GM08714 (cell line): ENCODE results near the gene ANKRD13C.
A peak's percentile ranks its signal among the peaks of the same experiment; 100 is the strongest.
"Not testable (repeated sequence)": the region's sequence is repeated elsewhere in the genome, so short reads cannot be mapped to it uniquely, and the experiment has no call there.

ENCODE experiments used
- H3K4me3 ChIP-seq: fragments of 200-500 bp; sonication (Bioruptor generic); 2 replicates; pipeline ENCODE4 v1.5.1; 2014; ENCODE audit warnings: mild to moderate bottlenecking, low read length, inconsistent platforms
- ZNF274 ChIP-seq: IDR thresholded peaks from 2 replicates; pipeline ENCODE4 v1.6.1; 2012; ENCODE audit warnings: mild to moderate bottlenecking, low read depth, low read length

ANKRD13C gene

DNA sequence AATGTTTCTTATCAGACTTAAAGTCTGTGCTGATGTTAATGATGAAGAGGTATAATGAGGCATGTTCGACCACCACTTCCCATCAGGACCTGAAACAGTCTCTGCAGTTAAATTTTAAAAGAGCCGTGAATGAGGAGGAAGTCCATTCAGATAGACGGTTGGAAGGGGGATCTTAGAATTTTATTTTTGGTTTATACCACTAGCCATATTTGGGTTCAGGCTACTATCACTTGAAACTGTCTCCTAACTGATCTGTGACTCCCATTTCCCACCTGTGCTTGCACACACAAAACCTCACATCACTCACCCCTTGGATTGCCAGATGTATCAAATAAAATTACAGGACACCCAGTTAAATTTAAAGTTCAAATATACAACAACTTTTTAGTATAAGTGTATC is 9.9 kb upstream of the ANKRD13C start:
- no peak for TF ChIP-seq ZNF274
- H3K4me3 ChIP-seq, result no peak overlapping the region

DNA sequence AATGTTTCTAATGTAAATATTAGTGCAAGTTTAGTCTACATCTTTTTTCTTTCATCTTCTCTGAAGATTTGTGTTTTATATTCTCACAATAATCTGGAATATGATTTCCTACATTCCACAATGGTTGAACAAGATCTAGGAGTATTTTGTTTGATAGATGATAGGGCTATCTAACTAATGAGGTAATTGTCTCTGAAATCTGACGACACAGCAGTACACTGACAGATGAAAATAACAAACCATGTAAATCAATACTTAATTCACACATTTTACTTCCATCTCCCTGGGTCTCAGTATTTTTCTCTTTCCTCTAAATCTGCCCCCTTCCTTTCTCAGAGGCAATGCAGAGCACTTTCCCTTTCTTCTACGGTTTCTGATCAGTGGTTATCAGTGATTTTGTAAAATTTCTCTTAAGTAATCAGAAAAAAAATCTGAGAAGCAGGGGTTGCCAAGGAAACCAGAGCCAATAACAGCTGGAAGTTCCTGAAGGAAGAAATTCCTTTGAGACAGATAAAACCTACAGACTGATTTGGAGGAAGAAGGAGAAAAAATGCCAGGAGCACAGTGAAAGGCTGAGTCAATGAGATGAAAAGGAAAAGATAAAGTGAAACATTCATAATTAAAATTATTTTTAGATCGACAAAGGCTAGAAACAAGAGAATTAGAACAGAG is 7.3 kb upstream of the ANKRD13C start:
- H3K4me3 ChIP-seq, result no peak overlapping the region
- no peak for TF ChIP-seq ZNF274

DNA sequence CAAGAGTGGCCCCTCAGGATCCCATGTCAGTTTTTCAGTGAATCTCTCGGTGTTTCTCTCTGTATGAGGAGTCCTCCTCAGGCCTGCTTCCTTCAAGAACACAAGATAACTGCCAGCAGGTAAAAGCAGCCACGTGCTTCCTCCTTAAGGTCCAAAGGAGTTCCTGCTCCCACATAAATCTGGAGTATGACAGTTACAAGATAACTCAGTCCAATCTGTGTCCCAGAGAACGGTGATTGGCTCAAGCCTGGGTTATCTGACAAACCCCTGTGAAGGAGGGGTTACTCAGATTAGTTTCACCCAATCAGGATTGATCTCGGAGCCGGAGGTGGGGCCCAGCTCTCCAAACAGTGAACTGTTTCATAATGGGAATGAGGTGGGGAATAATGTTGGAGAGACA is 5.8 kb upstream of the ANKRD13C start:
- H3K4me3 ChIP-seq, result no peak overlapping the region

DNA sequence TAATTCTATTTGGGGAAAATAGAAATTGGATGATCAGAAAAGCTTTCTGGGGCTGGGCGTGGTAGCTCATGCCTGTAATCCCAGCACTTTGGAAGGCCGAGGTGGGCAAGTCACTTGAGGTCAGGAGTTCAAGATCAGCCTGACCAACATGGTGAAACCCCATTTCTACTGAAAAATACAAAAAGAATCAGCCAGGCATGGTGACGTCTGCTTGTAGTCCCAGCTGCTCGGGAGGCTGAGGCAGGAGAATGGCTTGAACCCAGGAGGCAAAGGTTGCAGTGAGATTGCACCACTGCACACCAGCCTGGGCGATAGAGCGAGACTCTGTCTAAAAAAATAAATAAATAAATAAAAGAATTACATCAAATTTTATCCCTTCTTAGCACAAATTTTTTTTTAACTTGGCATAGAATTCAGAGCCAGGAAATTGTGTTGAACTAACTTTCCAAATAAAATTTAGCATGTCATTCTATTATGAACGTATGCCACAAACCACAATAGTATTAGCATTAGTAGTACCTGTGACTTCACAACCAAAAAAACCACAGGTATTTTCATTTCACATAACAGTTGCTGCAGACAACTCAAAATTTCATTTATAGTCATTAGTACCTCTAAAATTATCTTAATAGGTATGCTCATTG is 4.5 kb upstream of the ANKRD13C start:
- TF ChIP-seq ZNF274, result no peak
- no peak overlapping the region; the same call in 1 of the 2 replicates for H3K4me3 ChIP-seq

More for the DNA sequence above, 5.8 kb upstream of the ANKRD13C start:
- no peak for TF ChIP-seq ZNF274

DNA sequence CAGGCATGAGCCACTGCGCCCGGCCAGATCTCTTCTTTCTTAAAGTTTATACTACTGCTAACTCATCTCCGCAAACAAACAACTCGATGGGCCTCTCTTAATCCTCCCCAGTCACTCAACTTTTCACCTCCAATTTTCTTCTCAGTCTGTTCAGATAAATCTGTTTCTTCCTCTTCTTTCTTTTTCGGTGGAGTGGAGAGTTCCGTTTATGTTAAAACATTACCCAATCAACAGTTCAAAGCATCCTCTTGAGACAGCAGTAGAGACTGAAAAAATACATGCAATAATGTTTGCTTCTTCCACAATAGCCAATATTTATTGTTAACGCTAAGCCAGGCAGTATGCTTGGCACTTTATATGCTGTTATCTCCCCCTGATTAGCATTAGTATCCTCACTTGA is 1.4 kb upstream of the ANKRD13C start:
- no peak overlapping the region for H3K4me3 ChIP-seq
- TF ChIP-seq ZNF274, result no peak

DNA sequence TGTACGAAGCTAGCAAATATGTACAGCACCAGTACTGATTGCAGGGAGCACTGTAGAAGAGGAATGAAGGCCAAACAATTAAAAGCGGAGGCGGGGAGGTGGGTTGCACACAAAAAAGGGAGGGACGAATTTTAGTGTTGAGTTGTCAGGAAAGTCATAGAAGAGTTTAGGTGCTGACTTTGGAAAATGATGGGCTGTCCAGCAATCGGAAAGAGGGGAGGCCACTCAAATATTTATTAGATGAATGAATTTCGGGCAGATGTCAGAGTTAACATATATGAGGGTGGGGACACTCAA is 537 bp upstream of the ANKRD13C start:
- no peak for TF ChIP-seq ZNF274

DNA sequence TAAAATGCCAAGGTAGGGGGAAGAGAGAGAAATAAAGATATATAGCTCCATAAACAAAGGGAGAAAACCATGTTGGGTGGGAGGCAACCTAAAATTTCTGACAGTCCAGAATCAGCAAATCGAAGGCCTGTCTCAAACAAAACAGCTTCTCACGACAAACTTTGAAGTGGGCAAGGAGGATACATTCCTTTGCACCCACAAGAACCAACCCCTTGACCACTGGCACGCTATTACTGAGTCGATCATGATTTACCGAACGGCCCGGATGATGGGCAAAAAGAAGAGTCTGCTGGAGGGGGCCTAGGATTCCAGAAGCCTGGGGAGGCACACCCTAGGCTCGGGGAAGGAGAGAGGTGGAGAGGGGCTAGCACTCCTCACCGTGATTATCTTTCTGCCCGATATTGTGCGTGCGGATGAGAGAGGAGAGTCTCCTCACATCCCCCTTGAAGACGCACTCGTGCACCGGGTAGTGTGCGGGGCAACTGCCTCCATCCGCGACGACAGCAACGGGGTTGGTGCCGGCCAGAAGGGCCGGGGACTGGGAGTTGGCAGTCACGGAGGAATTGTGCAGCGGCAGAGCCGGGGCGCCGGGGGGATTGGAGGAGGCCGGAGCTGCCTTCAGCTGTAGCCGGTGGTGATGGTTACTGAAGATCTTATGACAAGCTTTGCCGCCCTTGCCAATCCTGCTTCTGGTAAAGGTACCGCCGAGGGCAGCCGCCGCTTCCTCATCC is 756 bp downstream of the ANKRD13C start:
- peak overlapping the region; percentile 87 for H3K4me3 ChIP-seq
- TF ChIP-seq ZNF274, result no peak

More for the DNA sequence above, 537 bp upstream of the ANKRD13C start:
- peak overlapping the region; percentile 87 for H3K4me3 ChIP-seq

DNA sequence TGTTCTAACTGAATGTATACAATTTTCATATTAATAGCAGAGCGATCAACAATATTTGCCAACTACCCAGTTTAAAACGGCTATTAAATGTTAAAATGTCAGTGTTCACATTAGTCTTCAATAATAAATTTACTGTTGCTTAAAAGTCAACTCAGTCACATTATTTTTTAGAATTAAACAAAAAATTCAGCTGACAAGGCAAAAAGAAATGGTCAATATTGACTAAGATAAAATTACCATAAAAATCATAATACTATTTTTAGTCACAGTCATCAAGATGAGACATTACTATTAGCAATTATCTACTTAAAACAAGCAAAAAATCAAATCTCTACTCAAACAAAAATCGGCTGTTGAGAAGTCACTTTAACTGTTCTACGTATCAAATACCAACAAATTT is 1.5 kb downstream of the ANKRD13C start:
- peak overlapping the region; percentile 87 for H3K4me3 ChIP-seq
- no peak for TF ChIP-seq ZNF274

DNA sequence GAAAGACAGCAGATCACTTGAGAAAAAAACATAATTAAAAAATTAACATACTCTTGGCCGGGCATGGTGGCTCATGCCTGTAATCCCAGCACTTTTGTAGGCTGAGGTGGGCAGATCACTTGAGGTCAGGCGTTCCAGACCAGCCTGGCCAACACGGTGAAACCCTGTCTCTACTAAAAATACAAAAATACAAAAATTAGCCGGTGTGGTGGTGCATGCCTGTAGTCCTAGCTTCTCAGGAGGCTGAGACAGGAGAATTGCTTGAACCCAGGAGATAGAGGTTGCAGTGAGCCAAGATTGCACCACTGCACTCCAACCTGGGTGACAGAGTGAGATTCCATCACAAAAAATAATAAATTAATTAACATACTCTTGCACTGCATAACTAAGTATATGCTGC is 4.7 kb downstream of the ANKRD13C start:
- H3K4me3 ChIP-seq, result not testable (repeated sequence)

DNA sequence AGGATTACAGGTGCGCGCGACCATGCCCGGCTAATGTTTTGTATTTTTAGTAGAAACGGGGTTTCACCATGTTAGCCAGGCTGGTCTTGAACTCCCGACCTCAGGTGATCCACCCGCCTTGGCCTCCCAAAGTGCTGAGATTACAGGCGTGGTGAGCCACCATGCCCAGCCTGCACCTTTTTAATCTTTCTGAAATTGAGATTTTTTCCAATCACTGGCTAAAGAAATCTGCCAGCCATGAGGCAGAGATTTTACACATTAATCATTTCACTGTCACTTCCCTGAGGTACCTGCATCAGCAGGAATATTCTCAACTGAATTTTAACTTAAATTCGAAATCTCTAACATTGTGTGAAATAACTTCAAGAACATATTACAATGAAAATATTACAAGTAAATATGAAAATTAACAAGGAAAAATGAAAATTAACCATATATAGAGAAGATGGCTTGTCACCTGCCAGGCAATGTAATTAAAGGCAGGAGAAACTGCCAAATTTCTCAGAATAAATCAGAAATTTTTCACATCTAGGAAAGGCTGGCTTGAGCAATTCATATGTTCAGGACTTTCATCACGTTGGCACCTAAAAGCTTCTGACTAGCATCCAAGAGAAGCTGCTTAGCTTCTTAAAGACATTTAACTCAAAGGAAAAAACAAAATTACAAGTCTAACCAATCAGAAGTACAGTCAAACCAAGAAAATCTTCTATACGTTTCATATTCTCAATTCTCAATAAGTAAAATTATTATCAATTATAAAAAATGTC is 5.9 kb downstream of the ANKRD13C start:
- no peak for TF ChIP-seq ZNF274
- no peak overlapping the region for H3K4me3 ChIP-seq

DNA sequence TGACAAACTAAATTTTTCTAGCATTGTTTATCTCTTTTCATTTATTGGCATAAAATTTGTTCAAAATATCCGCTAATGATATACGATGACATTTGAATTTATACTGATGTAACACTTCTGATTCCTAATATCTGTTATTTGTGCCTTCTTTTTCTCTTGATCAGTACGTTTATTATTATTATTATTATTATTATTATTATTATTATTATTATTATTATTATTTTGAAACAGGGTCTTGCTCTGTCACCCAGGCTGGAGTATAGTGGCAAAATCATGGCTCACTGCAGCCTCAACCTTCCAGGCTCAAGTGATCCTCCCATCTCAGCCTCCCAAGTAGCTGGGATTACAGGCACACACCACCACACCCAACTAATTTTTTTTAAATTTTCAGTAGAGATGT is 14.9 kb downstream of the ANKRD13C start:
- not testable (repeated sequence) for H3K4me3 ChIP-seq

DNA sequence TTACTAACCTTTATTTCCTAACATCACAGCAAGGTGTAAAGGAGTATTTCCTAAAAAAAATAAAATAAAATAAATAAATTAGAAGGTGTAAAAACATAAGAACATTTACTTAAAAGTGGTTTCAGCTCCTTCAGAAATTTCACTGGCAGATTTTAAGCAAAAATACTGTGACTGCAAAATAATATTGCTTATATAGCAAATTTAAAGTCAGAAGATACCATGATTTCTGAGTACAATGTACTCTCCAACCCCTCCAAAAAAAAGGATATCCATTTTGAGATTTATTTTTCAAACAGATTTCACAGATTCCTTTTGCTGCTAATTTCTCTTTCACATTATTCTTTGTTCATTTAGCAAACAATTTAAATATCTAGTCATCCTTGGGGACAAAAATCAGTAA is 18.5 kb downstream of the ANKRD13C start:
- no peak overlapping the region for H3K4me3 ChIP-seq
- no peak for TF ChIP-seq ZNF274

DNA sequence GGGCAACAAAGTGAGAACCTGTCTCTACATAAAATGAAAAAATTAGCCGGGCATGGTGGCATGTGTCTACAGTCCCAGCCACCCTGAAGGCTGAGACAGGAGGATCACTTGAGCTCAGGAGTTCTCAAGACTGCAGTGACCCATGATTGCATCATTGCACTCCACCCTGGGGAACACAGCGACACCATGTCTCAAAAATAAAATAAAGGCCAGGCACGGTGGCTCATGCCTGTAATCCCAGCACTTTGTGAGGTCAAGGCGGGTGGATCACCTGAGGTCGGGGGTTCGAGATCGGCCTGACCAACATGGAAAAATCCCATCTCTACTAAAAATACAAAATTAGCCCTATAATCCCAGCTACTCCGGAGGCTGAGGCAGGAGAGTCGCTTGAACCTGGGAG is 20.1 kb downstream of the ANKRD13C start:
- H3K4me3 ChIP-seq, result no peak overlapping the region
- TF ChIP-seq ZNF274, result no peak

DNA sequence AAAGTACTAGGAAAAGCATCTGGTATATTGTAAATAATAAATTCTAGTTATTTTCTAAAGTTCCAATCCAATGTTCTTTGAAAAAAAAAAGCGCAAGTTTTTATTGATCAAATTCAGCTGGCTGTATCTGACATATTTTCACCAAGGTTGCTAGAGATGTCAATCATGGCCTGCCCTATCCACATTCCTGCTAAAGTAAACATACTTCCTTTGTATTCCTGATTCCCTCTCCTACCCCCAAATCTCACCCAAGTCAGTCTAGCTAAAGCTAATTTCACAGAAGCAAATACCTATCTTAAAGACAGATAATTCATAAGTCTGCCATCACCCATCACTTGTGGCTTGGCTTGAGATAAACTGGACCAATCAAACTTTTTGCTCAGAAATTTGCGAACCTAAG is 21.3 kb downstream of the ANKRD13C start:
- TF ChIP-seq ZNF274, result no peak
- no peak overlapping the region for H3K4me3 ChIP-seq

DNA sequence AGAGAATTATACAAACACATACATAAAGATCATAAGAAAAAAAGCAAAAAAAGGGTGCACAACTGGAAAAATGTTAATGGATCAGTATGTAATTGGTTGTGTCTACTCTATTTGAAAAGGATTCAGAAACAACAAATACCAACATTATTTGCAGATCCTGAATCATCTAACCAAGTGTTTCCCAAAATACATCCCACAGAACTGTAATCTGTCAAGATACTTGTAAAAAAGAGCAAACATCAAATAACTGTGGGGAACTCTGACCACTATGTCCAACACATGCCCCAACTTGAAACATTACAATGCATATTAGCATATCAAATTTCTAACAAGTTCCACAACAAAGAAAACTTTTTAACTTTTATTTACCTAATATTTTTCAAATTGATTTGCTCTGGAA is 22.6 kb downstream of the ANKRD13C start:
- no peak for TF ChIP-seq ZNF274
- H3K4me3 ChIP-seq, result no peak overlapping the region
